Iris pigment epithelial cell (primary cell): ENCODE data around the gene MCRIP1.
"Not testable (repeated sequence)": the region's sequence is repeated elsewhere in the genome, so short reads cannot be mapped to it uniquely, and the experiment has no call there.

ENCODE experiments used
- DNase-seq: peaks from one replicate; pipeline ENCODE4 v3.0.0-alpha.2; 2011; ENCODE audit warnings: low read depth

MCRIP1 gene

GRCh38 chr17:81840826-81841778, 8.0 kb upstream of the MCRIP1 start:
- no peak for DNase-seq

GRCh38 chr17:81840059-81840458, 7.0 kb upstream of the MCRIP1 start:
- not testable (repeated sequence) for DNase-seq

- no peak for DNase-seq
These were observed 6.2 kb upstream of the MCRIP1 start for GRCh38 chr17:81839301-81839700.

GRCh38 chr17:81838753-81839255, 5.7 kb upstream of the MCRIP1 start:
- no peak for DNase-seq

GRCh38 chr17:81837641-81838040, 4.5 kb upstream of the MCRIP1 start:
- DNase-seq: no peak

- no peak for DNase-seq
These were observed 1.8 kb upstream of the MCRIP1 start, which contains the start of gene PPP1R27 for GRCh38 chr17:81834831-81835267. PPP1R27 (minus strand) TSS chr17:81835050; CDS start chr17:81834953, 97 bp downstream.

- no peak for DNase-seq
These were observed 1.1 kb upstream of the MCRIP1 start for GRCh38 chr17:81833921-81834830.

GRCh38 chr17:81832608-81833159, 407 bp downstream of the MCRIP1 start:
- DNase-seq: no peak

- no peak for DNase-seq
These were observed 1.0 kb downstream of the MCRIP1 start for GRCh38 chr17:81831957-81832607.

- DNase-seq: no peak
These were observed 1.5 kb downstream of the MCRIP1 start for GRCh38 chr17:81831563-81831956.

GRCh38 chr17:81829858-81830257, 3.2 kb downstream of the MCRIP1 start:
- no peak for DNase-seq

GRCh38 chr17:81828656-81829055, 4.4 kb downstream of the MCRIP1 start:
- DNase-seq: no peak

GRCh38 chr17:81825841-81826466, 7.1 kb downstream of the MCRIP1 start:
- no peak for DNase-seq

GRCh38 chr17:81824595-81824994, 8.5 kb downstream of the MCRIP1 start:
- no peak for DNase-seq

GRCh38 chr17:81823820-81824550, 9.1 kb downstream of the MCRIP1 start:
- no peak for DNase-seq

GRCh38 chr17:81822996-81823819, 9.9 kb downstream of the MCRIP1 start:
- DNase-seq: no peak

- DNase-seq: no peak
These were observed 10.8 kb downstream of the MCRIP1 start for GRCh38 chr17:81822312-81822637.

- DNase-seq: peak; percentile 26
These were observed 11.3 kb downstream of the MCRIP1 start for GRCh38 chr17:81821603-81822311.

- DNase-seq: no peak
These were observed 11.9 kb downstream of the MCRIP1 start for GRCh38 chr17:81821147-81821546.
